Measurements from ENCODE around the gene DPPA4. TPM values are rescaled to one million over a fixed set of nuclear protein-coding genes. Genes with fewer than 3 reads are reported as not detected.

Gene DPPA4
- polyA plus RNA-seq, 1 experiment = not detected

GRCh38 chr3:109338322-109338721, 976 bp upstream of the DPPA4 start:
- Histone ChIP-seq H3K27me3 (ENCODE audit: control insufficient read depth, insufficient read depth, low read length) (no peaks in the 10 kb centered on the region), H3K36me3 (ENCODE audit: control insufficient read depth, insufficient read depth, low read length) (no peaks in the 10 kb centered on the region), H3K4me3 (ENCODE audit: low read depth, low read length) (no peak overlapping the region)
- DNase-seq (ENCODE audit: low read depth) = no peak
- POLR2A ChIA-PET = no interaction called here
- no peak for TF ChIP-seq CTCF (IDR thresholded peaks at IDR 0.05; ENCODE audit: insufficient read depth, low read depth, low read length)
- CTCF ChIA-PET = no interaction called here

- no peak for TF ChIP-seq CTCF (IDR thresholded peaks at IDR 0.05; ENCODE audit: insufficient read depth, low read depth, low read length)
- CTCF ChIA-PET = no interaction called here
- no peaks in the 10 kb centered on the region for H3K27me3 ChIP-seq (ENCODE audit: control insufficient read depth, insufficient read depth, low read length)
- no peak overlapping the region for H3K4me3 ChIP-seq (ENCODE audit: low read depth, low read length)
- POLR2A ChIA-PET = no interaction called here
- no peak for DNase-seq (ENCODE audit: low read depth)
- no peaks in the 10 kb centered on the region for H3K36me3 ChIP-seq (ENCODE audit: control insufficient read depth, insufficient read depth, low read length)
Measured at GRCh38 chr3:109336291-109336861, 970 bp downstream of the DPPA4 start.

GRCh38 chr3:109334572-109334971, 2.8 kb downstream of the DPPA4 start:
- TF ChIP-seq CTCF (IDR thresholded peaks at IDR 0.05; ENCODE audit: insufficient read depth, low read depth, low read length) = no peak
- POLR2A ChIA-PET = no interaction called here
- H3K4me3 ChIP-seq (ENCODE audit: low read depth, low read length) = no peak overlapping the region
- DNase-seq (ENCODE audit: low read depth) = no peak
- CTCF ChIA-PET = no interaction called here
- H3K36me3 ChIP-seq (ENCODE audit: control insufficient read depth, insufficient read depth, low read length) = no peaks in the 10 kb centered on the region
- H3K27me3 ChIP-seq (ENCODE audit: control insufficient read depth, insufficient read depth, low read length) = no peaks in the 10 kb centered on the region

GRCh38 chr3:109331692-109332091, 5.7 kb downstream of the DPPA4 start:
- no peak overlapping the region for H3K4me3 ChIP-seq (ENCODE audit: low read depth, low read length)
- ChIA-PET POLR2A (no interaction called here), CTCF (no interaction called here)

GRCh38 chr3:109330405-109330804, 6.9 kb downstream of the DPPA4 start:
- POLR2A ChIA-PET = no interaction called here
- H3K36me3 ChIP-seq (ENCODE audit: control insufficient read depth, insufficient read depth, low read length) = no peaks in the 10 kb centered on the region
- no peak for DNase-seq (ENCODE audit: low read depth)
- no peak overlapping the region for H3K4me3 ChIP-seq (ENCODE audit: low read depth, low read length)
- CTCF ChIA-PET = no interaction called here
- TF ChIP-seq CTCF (IDR thresholded peaks at IDR 0.05; ENCODE audit: insufficient read depth, low read depth, low read length) = no peak
- H3K27me3 ChIP-seq (ENCODE audit: control insufficient read depth, insufficient read depth, low read length) = no peaks in the 10 kb centered on the region

More at GRCh38 chr3:109331692-109332091, 5.7 kb downstream of the DPPA4 start:
- no peak for DNase-seq (ENCODE audit: low read depth)
- TF ChIP-seq CTCF (IDR thresholded peaks at IDR 0.05; ENCODE audit: insufficient read depth, low read depth, low read length) = no peak
- Histone ChIP-seq H3K27me3 (ENCODE audit: control insufficient read depth, insufficient read depth, low read length) (no peaks in the 10 kb centered on the region), H3K36me3 (ENCODE audit: control insufficient read depth, insufficient read depth, low read length) (no peaks in the 10 kb centered on the region)
